Caco-2 (cell line): ENCODE results near the gene VAV2. TPM values are rescaled to one million over a fixed set of nuclear protein-coding genes. Genes with fewer than 3 reads are reported as not detected.

Source experiments
- BruUV-seq: library from RNA; stranded (reverse); fragments of 400-500 nt; replicated peaks from 2 replicates; lab custom pipeline; 2021; lab: Mats Ljungman, UMichigan
- CTCF ChIA-PET: fragments of 300-600 bp; sonication (Branson Sonifier 250); formaldehyde crosslinking; loops from one replicate; lab custom pipeline; 2022; ENCODE audit warnings: antibody characterized with exemption; lab: Charles Lee
- POLR2A ChIA-PET: fragments of 300-600 bp; sonication (Branson Sonifier 250); formaldehyde crosslinking; loops from one replicate; lab custom pipeline; 2022; ENCODE audit warnings: antibody characterized with exemption; lab: Charles Lee
- DNase-seq, 2 experiments: peaks; one replicate each; pipeline versions ENCODE4 v3.0.0 to v3.0.0-alpha.2; 2020 to 2022
- H3K27me3 ChIP-seq: replicated peaks from 2 replicates; pipeline ENCODE4 v1.6.0; 2011; ENCODE audit warnings: low read length; ENCODE audit not compliant: control insufficient read depth, insufficient read depth
- H3K36me3 ChIP-seq: 2 replicates; pipeline ENCODE4 v1.5.1; 2011; ENCODE audit warnings: low read length; ENCODE audit not compliant: control insufficient read depth, insufficient read depth
- H3K4me1 ChIP-seq: fragments of 250-450 bp; sonication (Bioruptor Pico); 2 replicates; pipeline ENCODE4 v1.5.1; 2020; ENCODE audit warnings: mild to moderate bottlenecking
- H3K4me3 ChIP-seq: 2 replicates; pipeline ENCODE4 v1.5.1; 2011; ENCODE audit warnings: low read depth, mild to moderate bottlenecking, control low read depth, low read length
- H3K9me3 ChIP-seq: fragments of 250-450 bp; sonication (Bioruptor Pico); 2 replicates; pipeline ENCODE4 v1.5.1; 2020; ENCODE audit warnings: mild to moderate bottlenecking, moderate library complexity
- H3K27ac Mint-ChIP-seq: one replicate; pipeline ENCODE4 v1.8.0; 2022; ENCODE audit warnings: mixed read lengths; ENCODE audit not compliant: unreplicated experiment
- H3K27me3 Mint-ChIP-seq: one replicate; pipeline ENCODE4 v1.8.0; 2022; ENCODE audit warnings: mixed read lengths; ENCODE audit not compliant: insufficient read depth, unreplicated experiment
- H3K36me3 Mint-ChIP-seq: one replicate; pipeline ENCODE4 v1.8.0; 2022; ENCODE audit warnings: mild to moderate bottlenecking, mixed read lengths; ENCODE audit not compliant: insufficient read depth, unreplicated experiment
- H3K4me1 Mint-ChIP-seq: one replicate; pipeline ENCODE4 v1.8.0; 2022; ENCODE audit warnings: low read depth, mixed read lengths; ENCODE audit not compliant: unreplicated experiment
- H3K4me3 Mint-ChIP-seq: one replicate; pipeline ENCODE4 v1.8.0; 2022; ENCODE audit warnings: mild to moderate bottlenecking, moderate library complexity, mixed read lengths; ENCODE audit not compliant: unreplicated experiment
- H3K9me3 Mint-ChIP-seq: one replicate; pipeline ENCODE4 v1.8.0; 2022; ENCODE audit warnings: mixed read lengths; ENCODE audit not compliant: unreplicated experiment
- CTCF ChIP-seq, 2 experiments: fragments of 200-600 bp in 1 of 2; IDR thresholded peaks; 1 replicate in 1 of 2; 2 replicates in 1 of 2; pipeline versions ENCODE4 v1.5.1 to v1.8.0; 2011 to 2022; ENCODE audit warnings: antibody characterized with exemption in 1 of 2, control low read depth in 1 of 2, inconsistent platforms in 1 of 2, low read depth in 1 of 2, low read length in 1 of 2, mild to moderate bottlenecking in 1 of 2, moderate library complexity in 1 of 2; ENCODE audit not compliant: insufficient read depth in 1 of 2, severe bottlenecking in 1 of 2, unreplicated experiment in 1 of 2
- intact Hi-C: fragments of 100-400 bp; cut with micrococcal nuclease; formaldehyde crosslinking; loops from one replicate; pipeline ENCODE4 v1.10.0; 2022; ENCODE audit not compliant: unreplicated experiment
- total RNA-seq: library from RNA; stranded (reverse); gene quantifications from 2 replicates; pipeline ENCODE4 v1.2.3, GENCODE V29; 2022

Gene VAV2
- total RNA-seq, 1 experiment from 2014 or later = 55.3 TPM

DNA sequence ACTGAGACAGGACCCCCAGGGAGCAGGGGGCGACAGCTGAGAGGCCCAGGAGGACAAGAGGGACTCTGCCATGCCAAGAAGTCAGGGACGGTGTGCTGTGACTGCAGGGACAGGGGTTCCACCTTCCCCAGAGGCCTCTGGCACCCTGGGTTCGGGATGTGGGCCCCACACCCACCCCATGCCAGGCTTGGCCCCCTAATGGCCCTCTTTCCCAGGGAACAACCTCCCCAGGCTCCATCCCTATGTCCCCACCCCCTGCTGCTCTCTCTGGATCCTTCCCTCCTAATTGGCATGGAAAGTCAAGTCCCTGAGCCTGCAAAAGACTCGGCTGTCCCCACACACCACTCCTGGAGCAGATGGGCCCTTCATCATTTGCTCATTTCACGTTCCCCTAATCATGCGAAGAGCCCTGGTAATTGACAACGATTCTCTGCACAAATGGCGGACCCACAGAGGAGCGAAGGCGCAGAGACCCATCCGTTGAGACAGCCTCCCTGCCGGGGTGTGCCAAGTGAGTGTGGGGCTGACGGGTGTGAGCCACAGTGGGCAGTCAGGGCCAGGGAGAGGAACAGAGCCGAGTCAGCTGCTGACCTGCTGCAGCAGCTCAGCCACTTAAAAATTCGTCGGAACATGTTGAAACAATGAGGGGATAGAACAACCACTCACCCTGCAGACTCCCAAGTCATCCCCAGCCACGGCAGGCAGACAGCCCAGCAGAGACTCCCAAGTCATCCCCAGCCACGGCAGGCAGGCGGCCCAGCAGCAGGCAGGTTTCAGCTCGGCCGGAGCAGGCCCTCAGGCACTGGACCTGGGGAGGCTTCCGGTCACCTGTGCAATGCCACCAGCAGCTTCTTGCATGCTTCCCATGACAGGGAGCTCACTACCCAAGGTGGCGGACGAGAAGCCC lies 109.0 kb downstream of the VAV2 start:
- peaks cover 49% of the 10 kb centered on the region for H3K4me1 ChIP-seq
- no peak overlapping the region for H3K4me3 ChIP-seq
- H3K9me3 Mint-ChIP-seq = no peaks in the 10 kb centered on the region
- H3K9me3 ChIP-seq = no peaks in the 10 kb centered on the region
- H3K36me3 Mint-ChIP-seq = peaks cover 20% of the 10 kb centered on the region
- intact Hi-C loops = no loop called here
- H3K27ac Mint-ChIP-seq = no peak overlapping the region
- H3K4me1 Mint-ChIP-seq = peaks cover 28% of the 10 kb centered on the region
- BruUV-seq = no TSS peak
- peaks cover 2% of the 10 kb centered on the region; the same call in 1 of the 2 replicates for H3K36me3 ChIP-seq
- TF ChIP-seq CTCF (IDR thresholded peaks at IDR 0.05; ENCODE audit: insufficient read depth in 1 of 2, low read depth in 1 of 2, low read length in 1 of 2, severe bottlenecking in 1 of 2, unreplicated experiment in 1 of 2) = no peak
- H3K27me3 ChIP-seq = no peaks in the 10 kb centered on the region
- peak overlapping the region; percentile 4 for H3K4me3 Mint-ChIP-seq
- CTCF ChIA-PET = no interaction called here
- POLR2A ChIA-PET = no interaction called here
- DNase-seq = no peak
- H3K27me3 Mint-ChIP-seq = no peaks in the 10 kb centered on the region

- peak overlapping the region; percentile 57 for H3K4me3 Mint-ChIP-seq
- Histone ChIP-seq H3K27me3 (no peaks in the 10 kb centered on the region), H3K4me1 (peaks cover 38% of the 10 kb centered on the region), H3K9me3 (no peaks in the 10 kb centered on the region), H3K4me3 (no peak overlapping the region), H3K36me3 (peaks cover 2% of the 10 kb centered on the region; the same call in 1 of the 2 replicates)
- H3K36me3 Mint-ChIP-seq = peaks cover 16% of the 10 kb centered on the region
- H3K9me3 Mint-ChIP-seq = no peaks in the 10 kb centered on the region
- intact Hi-C loops = no loop called here
- H3K4me1 Mint-ChIP-seq = peaks cover 24% of the 10 kb centered on the region
- BruUV-seq = no TSS peak
- POLR2A ChIA-PET = no interaction called here
- peak in 1 of 2 experiments; percentile 55 for DNase-seq
- no peak for TF ChIP-seq CTCF (IDR thresholded peaks at IDR 0.05; ENCODE audit: insufficient read depth in 1 of 2, low read depth in 1 of 2, low read length in 1 of 2, severe bottlenecking in 1 of 2, unreplicated experiment in 1 of 2)
- CTCF ChIA-PET = no interaction called here
- no peaks in the 10 kb centered on the region for H3K27me3 Mint-ChIP-seq
- H3K27ac Mint-ChIP-seq = peak overlapping the region; percentile 77
Observed at GRCh38 chr9:133881671-133882381, 110.3 kb downstream of the VAV2 start.

DNA sequence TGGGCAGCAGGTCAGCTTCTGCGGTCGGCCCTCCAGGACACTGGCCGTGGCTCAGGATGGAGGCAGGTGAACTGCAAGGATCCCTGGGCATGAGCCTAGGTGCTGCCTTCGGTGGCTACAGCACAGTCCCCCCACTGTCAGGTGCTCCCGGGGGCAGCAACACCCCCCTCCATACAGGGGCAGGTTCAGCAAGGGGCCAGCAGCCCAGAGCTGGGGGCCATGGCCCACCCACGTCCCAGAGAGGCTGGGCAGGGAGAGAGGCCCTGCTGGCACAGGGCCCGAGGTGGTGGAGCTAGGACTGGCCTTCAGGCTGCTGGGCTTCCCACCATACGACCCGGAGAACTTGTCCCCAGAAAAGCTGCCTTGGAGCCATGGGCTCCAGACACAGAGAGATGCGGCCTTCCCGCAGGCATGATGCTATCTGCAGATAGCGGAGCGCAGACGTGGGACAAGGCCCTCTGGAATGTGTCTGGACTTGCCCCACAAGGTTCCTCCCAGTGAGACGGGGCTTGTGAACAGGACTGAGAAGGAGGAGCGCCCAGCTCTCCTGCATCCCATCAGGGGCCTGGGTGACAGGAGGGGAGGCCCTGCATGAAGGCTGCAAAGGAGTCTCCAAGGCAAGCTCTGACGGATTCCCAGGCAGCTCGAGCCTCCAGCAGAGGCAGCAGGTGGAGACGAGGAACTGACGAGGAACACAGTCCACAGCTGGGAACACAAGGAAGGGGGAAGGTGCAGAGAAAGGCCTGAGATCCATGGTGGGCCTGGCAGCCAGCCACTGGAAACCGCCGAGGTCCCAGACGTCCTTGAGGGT lies 111.1 kb downstream of the VAV2 start:
- H3K36me3 Mint-ChIP-seq = peaks cover 19% of the 10 kb centered on the region
- no peaks in the 10 kb centered on the region for H3K27me3 Mint-ChIP-seq
- H3K9me3 Mint-ChIP-seq = no peaks in the 10 kb centered on the region
- H3K27ac Mint-ChIP-seq = peak overlapping the region; percentile 77
- H3K4me1 Mint-ChIP-seq = peaks cover 30% of the 10 kb centered on the region
- peak overlapping the region; percentile 57 for H3K4me3 Mint-ChIP-seq
- Histone ChIP-seq H3K9me3 (no peaks in the 10 kb centered on the region), H3K4me1 (peaks cover 32% of the 10 kb centered on the region), H3K27me3 (no peaks in the 10 kb centered on the region), H3K36me3 (peaks cover 2% of the 10 kb centered on the region; the same call in 1 of the 2 replicates), H3K4me3 (no peak overlapping the region)
- DNase-seq = peak; percentile 66 to 88
- TF ChIP-seq CTCF (IDR thresholded peaks at IDR 0.05; ENCODE audit: insufficient read depth in 1 of 2, low read depth in 1 of 2, low read length in 1 of 2, severe bottlenecking in 1 of 2, unreplicated experiment in 1 of 2) = no peak
- intact Hi-C loops = no loop called here
- ChIA-PET CTCF (no interaction called here), POLR2A (no interaction called here)
- BruUV-seq = no TSS peak
